Right lobe of liver (tissue), 4 donors: ENCODE data around the gene PHACTR2.

Source experiments
- CTCF ChIP-seq, 4 donors: fragments of 200-600 bp in 3 of 4; fragments of 450-650 bp in 1 of 4; IDR thresholded peaks; one replicate each; pipeline versions ENCODE4 v1.5.1 to v1.8.0; 2016 to 2022; ENCODE audit warnings: antibody characterized with exemption in 4 of 4, mild to moderate bottlenecking in 2 of 4
- POLR2A ChIP-seq: fragments of 450-650 bp; IDR thresholded peaks from one replicate; pipeline ENCODE4 v1.6.1; 2017; ENCODE audit warnings: antibody characterized with exemption, mild to moderate bottlenecking
- donor health status: DM: no; HTN: no; CAD: no.
- donor health status: DM: no; HTN: no; CAD: no.
- donor health status: DM: no; HTN: yes; CAD: no.

- no peak for TF ChIP-seq CTCF (IDR thresholded peaks at IDR 0.05)
- no peak for TF ChIP-seq POLR2A
These were observed 54.0 kb downstream of the PHACTR2 start for GRCh38 chr6:143731789-143732188.
